ENCODE results near the gene GTF2F1. TPM values are rescaled to one million over a fixed set of nuclear protein-coding genes. Genes with fewer than 3 reads are reported as not detected.

The GTF2F1 gene
- total and polyA plus RNA-seq, 10 of the 15 experiments (the other 5 are each of a cell fraction or from before 2014, with no cell fraction given): 4.5 to 61.7 (median 48.5) TPM

- TF ChIP-seq ATF3 (IDR thresholded peaks at IDR 0.05; ENCODE audit: borderline replicate concordance, extremely low read depth, low read depth, low read length) (0 out of 2 replicates have a peak, but pooled peaks have one; percentile 26), CHD4 (IDR thresholded peaks at IDR 0.05) (no peak), SP1 (IDR thresholded peaks at IDR 0.05; ENCODE audit: low read depth, low read length) (no peak), EGR1 (IDR thresholded peaks at IDR 0.05; ENCODE audit: borderline replicate concordance in 1 of 2, low read depth in 2 of 2, low read length in 2 of 2) (peak in 1 of 2 experiments; percentile 71; a peak in 1 of 3 replicates), SMARCA5 (IDR thresholded peaks at IDR 0.05) (no peak), SREBF1 (IDR thresholded peaks at IDR 0.05; ENCODE audit: low read length) (no peak), SUPT20H (IDR thresholded peaks at IDR 0.05; ENCODE audit: borderline replicate concordance, control insufficient read depth, low read depth, low read length) (no peak), PAX5 (IDR thresholded peaks at IDR 0.05; ENCODE audit: borderline replicate concordance, low read depth, low read length) (peak; percentile 48; the same call in 1 of the 2 replicates), RFX5 (IDR thresholded peaks at IDR 0.05; ENCODE audit: low read depth, low read length) (peak; percentile 80; the same call in 1 of the 2 replicates), NBN (IDR thresholded peaks at IDR 0.05) (0 out of 2 replicates have a peak, but pooled peaks have one; percentile 16), ESRRA (IDR thresholded peaks at IDR 0.05; ENCODE audit: low read length) (no peak), DPF2 (IDR thresholded peaks at IDR 0.05) (no peak), YBX1 (IDR thresholded peaks at IDR 0.05) (no peak), TCF7 (IDR thresholded peaks at IDR 0.05; ENCODE audit: borderline replicate concordance) (no peak), MTA3 (IDR thresholded peaks at IDR 0.05; ENCODE audit: borderline replicate concordance, low read length) (no peak), JUNB (IDR thresholded peaks at IDR 0.05) (no peak), KDM1A (IDR thresholded peaks at IDR 0.05; ENCODE audit: borderline replicate concordance) (no peak), IKZF1 (conservative IDR thresholded peaks at IDR 0.05) (no peak), ASH2L (IDR thresholded peaks at IDR 0.05; ENCODE audit: borderline replicate concordance, low read depth) (no peak), SMAD5 (IDR thresholded peaks at IDR 0.05; ENCODE audit: low read depth) (0 out of 2 replicates have a peak, but pooled peaks have one; percentile 26), ZBTB11 (CRISPR knock-in tag; IDR thresholded peaks at IDR 0.05) (no peak), CREB1 (IDR thresholded peaks at IDR 0.05; ENCODE audit: low read depth) (peak; percentile 85), BACH1 (IDR thresholded peaks at IDR 0.05; ENCODE audit: borderline replicate concordance) (peak; percentile 63; the same call in 1 of the 2 replicates), CHD1 (IDR thresholded peaks at IDR 0.05; ENCODE audit: low read depth, low read length) (no peak), ETV6 (conservative IDR thresholded peaks at IDR 0.05 in 1 of 2, IDR thresholded peaks at IDR 0.05 in 1 of 2; ENCODE audit: borderline replicate concordance in 1 of 2, low read depth in 1 of 2) (no peak), NFXL1 (IDR thresholded peaks at IDR 0.05; ENCODE audit: borderline replicate concordance) (no peak)
- TF ChIP-seq, protein P1, sequence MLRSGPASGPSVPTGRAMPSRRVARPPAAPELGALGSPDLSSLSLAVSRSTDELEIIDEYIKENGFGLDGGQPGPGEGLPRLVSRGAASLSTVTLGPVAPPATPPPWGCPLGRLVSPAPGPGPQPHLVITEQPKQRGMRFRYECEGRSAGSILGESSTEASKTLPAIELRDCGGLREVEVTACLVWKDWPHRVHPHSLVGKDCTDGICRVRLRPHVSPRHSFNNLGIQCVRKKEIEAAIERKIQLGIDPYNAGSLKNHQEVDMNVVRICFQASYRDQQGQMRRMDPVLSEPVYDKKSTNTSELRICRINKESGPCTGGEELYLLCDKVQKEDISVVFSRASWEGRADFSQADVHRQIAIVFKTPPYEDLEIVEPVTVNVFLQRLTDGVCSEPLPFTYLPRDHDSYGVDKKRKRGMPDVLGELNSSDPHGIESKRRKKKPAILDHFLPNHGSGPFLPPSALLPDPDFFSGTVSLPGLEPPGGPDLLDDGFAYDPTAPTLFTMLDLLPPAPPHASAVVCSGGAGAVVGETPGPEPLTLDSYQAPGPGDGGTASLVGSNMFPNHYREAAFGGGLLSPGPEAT (IDR thresholded peaks at IDR 0.05; ENCODE audit: low read depth): no peak
Observed at GRCh38 chr19:6424195-6424938, 31.4 kb upstream of the GTF2F1 start, which contains the start of gene KHSRP (continued).
